GM12864 (cell line): ENCODE results near the gene IRF5.

Experiments
- DNase-seq: peaks from one replicate; pipeline ENCODE4 v3.0.0-alpha.2; 2011; ENCODE audit warnings: low read depth
- H3K4me3 ChIP-seq: 2 replicates; pipeline ENCODE4 v1.5.1; 2011; ENCODE audit warnings: mild to moderate bottlenecking, low read depth, low read length, control low read depth
- CTCF ChIP-seq: IDR thresholded peaks from 2 replicates; pipeline ENCODE4 v1.5.1; 2011; ENCODE audit warnings: low read depth, mild to moderate bottlenecking, moderate library complexity, low read length, control low read depth, inconsistent platforms; ENCODE audit errors: missing control alignments

Gene IRF5

DNA sequence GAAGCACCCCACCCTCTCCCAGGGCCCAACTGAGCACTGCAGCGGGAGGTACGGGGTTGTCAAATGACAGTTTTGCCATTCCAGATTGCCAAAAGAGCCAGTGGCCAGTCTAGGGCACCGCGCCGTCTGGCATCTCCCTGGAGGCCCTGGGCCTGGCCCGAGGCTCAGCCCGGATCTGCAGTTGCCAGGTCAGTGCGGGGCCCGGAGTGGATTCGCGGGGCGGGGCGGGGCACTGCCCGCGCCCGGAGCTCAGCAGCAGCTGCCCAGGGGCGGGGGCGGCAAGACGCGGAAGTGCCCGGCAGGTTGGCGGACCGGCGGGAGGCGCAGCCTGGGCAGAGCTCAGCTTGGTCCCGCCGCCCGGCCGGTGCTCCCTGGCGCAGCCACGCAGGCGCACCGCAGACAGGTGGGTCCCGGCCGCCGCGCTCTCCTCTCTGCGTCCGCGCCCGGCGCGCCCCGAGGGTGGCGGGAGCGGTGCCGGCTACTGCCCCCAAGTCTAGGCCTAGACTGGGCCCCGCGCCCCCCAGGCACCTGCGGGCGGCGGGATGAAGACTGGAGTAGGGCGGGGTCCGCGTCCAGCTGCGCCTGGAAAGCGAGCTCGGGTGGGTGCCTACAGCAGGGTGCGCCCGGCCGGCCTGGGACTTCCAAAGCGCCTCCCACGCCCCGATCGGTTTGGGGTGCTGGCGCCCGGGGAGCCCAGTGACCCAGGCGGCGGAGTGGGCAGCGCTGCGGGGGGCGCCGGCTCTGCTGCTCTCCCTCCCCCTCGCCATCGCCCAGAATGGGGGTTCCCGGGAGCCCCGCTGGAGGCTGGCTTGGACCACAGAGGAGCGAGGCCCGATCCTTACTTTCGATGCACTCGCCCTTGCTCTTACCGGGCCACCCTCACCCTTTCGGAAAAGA lies at the start of gene IRF5:
Gene IRF5, plus strand, starts transcription at position 281 of the 897 bp plus-strand sequence. CDS start 4,155 bp downstream, outside the sequence.
- peak within 1 kb of the TSS; percentile 87 for H3K4me3 ChIP-seq
- no peak for DNase-seq
- no peak for TF ChIP-seq CTCF

- DNase-seq, result no peak
- H3K4me3 ChIP-seq, result no peak overlapping the region
- TF ChIP-seq CTCF, result no peak
These were observed 49.5 kb upstream of the IRF5 start for GRCh38 chr7:128888039-128888755.

GRCh38 chr7:128888756-128889095 lies 49.0 kb upstream of the IRF5 start:
- no peak for DNase-seq
- no peak overlapping the region for H3K4me3 ChIP-seq
- TF ChIP-seq CTCF, result no peak

- no peak overlapping the region for H3K4me3 ChIP-seq
- TF ChIP-seq CTCF, result no peak
- no peak for DNase-seq
These were observed 48.6 kb upstream of the IRF5 start for GRCh38 chr7:128889121-128889520.

GRCh38 chr7:128890306-128891109 lies 47.2 kb upstream of the IRF5 start:
- TF ChIP-seq CTCF, result no peak
- no peak overlapping the region for H3K4me3 ChIP-seq
- no peak for DNase-seq

DNA sequence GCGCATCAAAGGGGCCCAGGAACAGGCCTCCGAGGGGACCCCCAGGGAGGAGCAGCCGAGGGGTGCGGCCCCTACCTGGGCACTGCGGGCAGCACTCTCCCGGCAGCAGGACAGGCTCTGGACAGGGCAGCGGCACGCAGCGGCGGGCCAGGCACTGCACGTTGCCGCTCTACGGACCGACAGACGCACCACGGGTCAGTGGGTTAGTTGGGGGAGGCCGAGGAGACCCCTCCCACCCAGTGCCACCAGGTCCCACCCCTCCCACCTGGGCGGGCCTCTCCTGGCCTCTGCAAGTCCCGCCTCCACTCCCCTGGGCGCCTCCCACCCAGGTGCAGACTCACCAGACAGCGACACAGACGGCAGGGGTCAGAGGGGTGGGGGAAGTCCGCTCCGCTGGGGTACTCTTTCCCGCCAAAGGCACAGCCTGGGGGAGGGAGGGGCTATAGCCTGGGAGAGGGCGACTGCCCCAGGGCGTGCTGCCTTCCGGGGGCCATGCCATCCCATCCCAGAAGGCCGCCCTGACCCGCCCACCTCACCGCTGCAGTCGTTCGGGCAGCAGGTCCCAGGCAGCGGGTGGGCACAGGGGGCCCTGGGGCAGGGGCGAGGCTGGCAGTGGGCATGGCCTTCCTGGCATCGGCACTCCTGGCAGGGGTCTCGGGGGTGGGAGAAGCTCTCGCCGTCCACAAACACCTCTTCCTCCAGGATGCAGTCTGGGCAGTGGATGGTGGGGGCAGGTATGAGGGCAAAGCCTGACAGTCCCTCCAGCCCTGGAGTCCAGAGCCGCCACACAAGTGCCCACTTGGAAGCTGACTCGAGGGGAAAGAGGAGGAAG lies 46.4 kb upstream of the IRF5 start:
- no peak for DNase-seq
- H3K4me3 ChIP-seq, result no peak overlapping the region
- TF ChIP-seq CTCF, result no peak
